RCC 7860 (cell line): ENCODE results near the gene SOBP.

Experiments
- DNase-seq: peaks from one replicate; pipeline ENCODE4 v3.0.0-alpha.2; 2015; ENCODE audit warnings: low spot score
- FAIRE-seq: peaks from 2 replicates; lab custom pipeline; 2012; peaks lifted over from hg19 to GRCh38; lab: Jason Lieb, UNC

Gene SOBP

GRCh38 chr6:107579456-107580056 is 89.6 kb downstream of the SOBP start:
- DNase-seq (no peak), FAIRE-seq (no peak)

GRCh38 chr6:107582086-107582485 is 92.2 kb downstream of the SOBP start:
- DNase-seq (no peak), FAIRE-seq (no peak)

GRCh38 chr6:107584726-107585125 is 94.8 kb downstream of the SOBP start:
- DNase-seq (no peak), FAIRE-seq (no peak)

- FAIRE-seq (no peak), DNase-seq (no peak)
Observed at GRCh38 chr6:107585815-107586435, 96.0 kb downstream of the SOBP start.

DNA sequence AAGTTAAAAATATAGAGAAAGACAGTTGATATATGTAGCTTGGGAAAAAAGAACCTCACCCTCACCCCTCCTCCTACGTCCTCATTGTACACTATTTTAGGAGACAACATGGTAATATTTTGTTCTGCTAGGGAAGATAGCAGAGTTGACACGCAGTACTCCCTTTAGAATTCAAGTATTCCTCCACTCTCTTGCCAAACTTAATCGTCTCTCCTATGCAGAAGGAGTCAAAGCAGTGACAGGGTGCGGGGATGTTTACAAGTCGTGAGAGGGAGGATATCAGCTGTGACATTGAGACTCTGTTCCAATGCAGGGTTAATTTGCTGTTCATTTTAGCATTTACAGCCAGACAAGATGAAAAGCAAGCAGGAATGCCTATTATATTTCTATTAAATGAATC is 97.5 kb downstream of the SOBP start:
- FAIRE-seq (no peak), DNase-seq (no peak)

DNA sequence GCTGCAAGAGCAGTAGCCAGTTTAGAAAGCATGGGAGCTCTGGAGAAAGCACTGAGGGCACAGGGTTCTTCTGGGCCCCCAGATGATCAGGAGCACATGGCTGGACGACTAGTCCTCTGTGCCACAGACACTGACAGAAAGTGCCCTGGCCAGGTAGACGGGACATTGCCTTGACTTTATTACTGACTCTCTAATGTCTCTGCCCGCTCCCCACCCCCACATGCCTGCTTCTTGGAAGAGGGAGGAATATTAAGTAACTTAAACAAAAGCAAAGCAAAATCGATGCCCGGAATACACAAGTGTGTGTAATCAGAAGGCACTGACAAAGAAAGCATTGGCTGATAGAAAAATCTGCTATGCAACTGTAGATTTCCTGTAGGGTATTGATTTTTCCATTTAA is 99.3 kb downstream of the SOBP start:
- FAIRE-seq (no peak), DNase-seq (no peak)

DNA sequence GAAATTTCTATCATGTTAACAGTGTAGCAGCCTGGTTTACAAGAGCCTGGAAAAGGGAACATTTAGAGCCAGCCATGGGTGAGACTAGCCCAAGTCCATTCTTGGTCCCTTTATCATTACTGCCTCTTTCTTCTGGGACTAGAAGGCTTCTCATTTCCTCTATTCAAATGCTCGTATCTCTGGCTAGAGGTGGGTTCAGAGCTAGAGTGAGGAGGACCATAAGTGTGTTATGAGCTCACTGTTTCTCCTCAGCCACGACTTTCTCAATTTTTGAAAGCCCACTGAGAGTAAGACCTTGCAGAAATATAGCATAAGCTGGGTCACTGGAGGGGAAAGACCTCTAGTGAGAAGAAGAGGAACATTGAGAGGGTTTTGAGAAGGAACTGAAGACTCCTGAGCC is 100.0 kb downstream of the SOBP start:
- FAIRE-seq: no peak
- no peak for DNase-seq

GRCh38 chr6:107590378-107590777 is 100.5 kb downstream of the SOBP start:
- DNase-seq: no peak
- no peak for FAIRE-seq

DNA sequence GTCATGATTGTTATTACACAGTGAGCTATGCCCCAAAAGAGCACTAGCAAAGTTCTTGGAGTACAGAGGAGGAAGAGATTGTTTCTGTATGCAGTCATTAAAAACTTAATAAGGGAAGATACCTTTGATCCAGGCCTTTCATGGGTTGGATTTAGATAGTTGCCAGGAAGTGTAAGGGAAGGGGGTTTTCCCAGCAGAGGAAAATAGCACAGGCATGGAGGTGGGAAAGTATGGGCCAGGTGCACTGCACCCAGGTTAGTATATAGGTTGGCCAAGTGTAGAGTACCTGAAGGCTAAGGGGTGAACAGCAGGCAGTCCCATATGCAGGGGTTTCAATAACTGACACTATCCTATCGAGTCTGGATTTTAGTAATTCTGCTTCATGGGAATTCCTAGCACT is 101.4 kb downstream of the SOBP start:
- no peak for FAIRE-seq
- DNase-seq: no peak

DNA sequence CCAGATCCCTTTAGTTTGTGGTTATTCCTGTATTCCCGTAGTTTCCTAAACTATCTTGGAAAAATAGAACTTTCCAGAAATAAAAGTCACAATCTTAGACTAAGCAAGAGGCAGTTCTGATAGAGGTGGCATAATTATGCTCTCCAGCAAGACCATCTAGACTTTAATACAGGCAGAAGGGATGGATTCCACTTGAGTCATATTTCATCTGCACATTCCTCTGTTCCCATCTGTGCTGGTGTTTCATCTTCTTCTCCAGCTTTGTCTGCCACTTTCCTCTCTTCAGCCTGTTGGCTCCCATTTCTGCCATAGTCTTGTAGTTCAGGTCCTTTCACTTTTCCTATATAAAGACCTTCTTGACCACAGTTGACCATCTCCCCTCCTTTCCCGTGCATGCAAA is 102.9 kb downstream of the SOBP start:
- FAIRE-seq: no peak
- no peak for DNase-seq

GRCh38 chr6:107594736-107595135 is 104.8 kb downstream of the SOBP start:
- no peak for DNase-seq
- FAIRE-seq: no peak

GRCh38 chr6:107598091-107598490 is 108.2 kb downstream of the SOBP start:
- no peak for DNase-seq
- no peak for FAIRE-seq

DNA sequence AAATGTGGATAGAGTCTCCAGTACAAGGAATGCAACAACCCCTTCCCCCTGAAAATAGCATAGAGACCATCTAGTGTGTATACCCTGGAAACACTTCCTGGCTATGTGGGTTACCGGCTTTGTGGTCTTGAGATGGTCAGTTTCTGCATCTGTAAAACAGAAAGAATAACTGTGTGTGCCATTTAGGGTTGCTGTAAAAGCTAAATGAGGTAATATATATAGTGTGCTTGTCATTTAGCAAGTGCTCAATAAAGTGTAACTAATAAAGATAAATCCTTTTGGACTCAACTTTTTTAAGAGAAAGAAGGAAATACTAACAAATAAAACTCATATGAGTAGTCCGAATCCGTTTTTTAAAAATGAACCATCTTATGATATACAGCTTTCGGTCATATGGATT is 109.1 kb downstream of the SOBP start:
- DNase-seq (no peak), FAIRE-seq (no peak)

DNA sequence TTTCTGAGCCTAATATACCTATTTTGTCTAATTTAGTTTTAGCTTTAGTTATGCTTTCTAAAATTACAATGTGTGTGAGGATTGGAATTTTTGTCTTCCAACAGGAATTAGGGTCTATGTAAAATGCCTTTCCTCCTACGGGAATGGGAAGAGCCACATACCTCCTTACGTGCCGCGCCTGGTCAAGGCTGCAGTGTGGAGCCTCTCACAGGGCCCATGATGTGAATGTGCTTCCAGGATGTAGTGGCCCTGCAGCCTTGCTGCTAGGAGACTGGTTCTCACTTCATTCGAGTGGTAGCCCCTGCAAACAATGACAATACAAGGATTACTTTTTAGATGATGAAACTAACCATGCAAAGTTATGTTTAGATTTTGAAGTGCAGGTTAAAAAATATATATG is 110.2 kb downstream of the SOBP start:
- FAIRE-seq (no peak), DNase-seq (no peak)

DNA sequence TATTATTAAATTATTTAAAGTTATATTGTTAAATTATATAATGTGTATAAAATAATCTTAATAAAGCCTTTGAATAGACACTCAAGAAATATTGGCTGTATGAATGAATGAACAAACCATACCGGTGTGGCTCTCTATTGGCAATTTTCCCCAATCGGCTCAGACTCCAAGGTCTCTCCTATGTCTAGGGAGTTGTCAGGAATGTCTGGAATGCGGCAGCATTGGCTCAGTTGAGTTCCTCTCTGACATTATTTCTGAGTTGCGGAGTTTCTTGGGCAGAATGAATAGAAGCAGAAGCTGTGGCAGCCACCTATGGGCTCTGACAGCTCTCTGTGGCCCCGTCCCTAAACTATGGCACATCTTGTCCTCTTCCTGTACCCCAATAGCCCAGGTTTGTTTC is 111.0 kb downstream of the SOBP start:
- peak; percentile 27 for DNase-seq
- FAIRE-seq: peak; percentile 52

GRCh38 chr6:107601406-107601805 is 111.5 kb downstream of the SOBP start:
- FAIRE-seq: no peak

DNA sequence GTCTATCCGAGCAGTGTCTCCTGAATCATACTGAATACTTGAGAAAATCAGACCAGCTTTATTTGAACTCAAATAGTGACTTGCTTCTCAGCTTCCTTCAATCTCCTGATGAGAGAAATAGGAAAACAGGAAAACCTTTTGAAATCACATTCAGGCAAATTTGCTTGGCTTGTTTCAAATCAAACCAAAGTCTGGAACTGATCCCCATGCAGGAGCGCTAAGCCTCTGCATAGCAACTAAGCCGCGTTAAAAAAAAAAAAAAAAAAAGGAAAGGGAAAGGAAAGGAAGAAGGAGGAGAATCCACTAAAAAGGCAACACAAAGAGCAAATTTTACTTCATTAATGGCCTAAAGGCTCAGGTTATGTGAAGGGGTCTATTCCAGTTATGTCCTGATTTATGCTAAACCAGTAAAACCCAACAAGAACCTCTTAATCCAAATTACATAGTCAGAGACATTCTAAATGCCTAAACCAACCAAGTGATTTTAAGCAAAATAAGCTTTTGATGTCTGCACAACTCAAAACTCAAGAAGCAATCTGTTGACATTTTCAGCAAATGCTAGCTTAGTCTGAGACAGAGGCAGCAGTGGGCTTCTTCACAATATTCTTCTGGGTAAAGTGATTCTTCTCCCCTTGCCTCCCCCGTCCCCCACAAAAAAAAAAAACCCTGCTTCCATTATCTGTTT is 112.5 kb downstream of the SOBP start:
- no peak for FAIRE-seq
- no peak for DNase-seq

More at GRCh38 chr6:107601406-107601805, 111.5 kb downstream of the SOBP start:
- DNase-seq: no peak

DNA sequence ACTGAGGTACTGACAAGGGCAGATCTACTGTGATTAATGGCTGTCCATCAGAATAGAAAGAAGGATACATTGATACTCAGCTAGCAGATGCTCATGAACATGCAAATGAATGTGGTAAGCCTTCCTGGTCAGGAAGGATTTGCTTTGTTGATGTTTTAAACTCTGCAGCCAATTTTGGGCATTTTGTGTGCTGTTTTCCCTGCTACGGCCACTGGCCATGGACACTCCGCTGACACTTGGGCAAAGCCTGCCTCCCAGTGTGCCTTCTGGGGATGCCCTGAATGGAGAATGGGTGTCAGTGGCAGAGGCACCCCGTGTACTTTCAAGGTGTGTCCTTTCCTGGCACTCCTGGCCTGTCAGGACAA is 113.1 kb downstream of the SOBP start:
- DNase-seq (no peak), FAIRE-seq (no peak)

DNA sequence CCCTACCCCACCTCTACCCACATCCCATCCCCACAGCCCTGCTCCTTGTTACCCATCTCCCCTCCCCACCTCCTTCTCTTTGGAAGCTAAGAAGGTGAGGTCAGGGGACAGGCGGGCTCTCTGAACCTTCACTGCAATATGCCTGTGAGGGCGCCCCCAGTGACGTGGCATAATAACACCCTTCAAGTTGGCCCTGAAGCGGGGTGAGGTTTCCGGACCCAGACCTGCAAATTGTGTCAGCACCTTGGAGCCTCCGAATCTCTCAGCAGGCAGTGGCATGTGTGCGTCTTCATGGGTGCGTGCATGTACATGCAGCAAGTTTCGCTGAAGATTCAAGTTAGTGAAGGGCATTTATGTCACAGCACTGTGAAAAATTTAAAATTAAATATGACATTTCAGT is 114.6 kb downstream of the SOBP start:
- FAIRE-seq (no peak), DNase-seq (no peak)

DNA sequence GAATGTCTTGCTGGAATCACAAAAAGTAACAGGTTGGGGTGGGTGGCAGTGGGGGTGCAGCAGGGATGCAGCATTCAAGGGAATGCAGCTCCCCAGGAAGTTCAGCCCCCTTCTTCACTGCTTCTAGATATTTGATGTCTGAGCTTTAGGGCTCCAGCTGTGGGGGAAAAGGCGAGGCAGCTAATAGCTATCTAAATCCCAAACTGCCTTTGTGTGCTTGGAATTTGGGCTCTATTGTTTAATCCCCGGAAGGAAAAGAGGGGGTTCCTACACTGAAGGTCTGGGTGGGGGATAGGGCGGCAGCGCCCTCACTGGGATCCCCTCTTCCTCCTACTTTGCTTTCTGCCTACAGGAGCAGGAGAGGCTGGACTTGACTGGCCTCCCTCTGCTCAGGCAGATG is 116.5 kb downstream of the SOBP start:
- no peak for DNase-seq
- FAIRE-seq: no peak

DNA sequence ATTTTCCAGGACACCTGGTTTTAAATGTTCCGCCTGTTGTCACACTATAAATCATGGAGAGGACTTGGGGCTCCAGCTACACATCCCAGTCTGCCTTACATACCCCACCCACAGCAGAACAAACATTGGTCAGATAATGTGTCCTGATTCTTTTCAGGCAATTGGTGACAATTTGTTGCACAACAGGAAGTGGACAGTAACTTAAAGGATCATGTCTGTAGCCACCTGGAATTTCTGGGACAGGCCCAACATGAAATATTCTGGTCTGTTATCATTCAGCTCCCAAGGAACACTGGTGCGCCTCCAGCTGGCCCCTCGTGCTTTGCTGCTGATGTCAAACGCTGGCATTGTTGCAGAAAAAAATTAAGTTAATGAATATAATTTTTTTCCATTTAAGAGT is 117.2 kb downstream of the SOBP start:
- DNase-seq (no peak), FAIRE-seq (no peak)

DNA sequence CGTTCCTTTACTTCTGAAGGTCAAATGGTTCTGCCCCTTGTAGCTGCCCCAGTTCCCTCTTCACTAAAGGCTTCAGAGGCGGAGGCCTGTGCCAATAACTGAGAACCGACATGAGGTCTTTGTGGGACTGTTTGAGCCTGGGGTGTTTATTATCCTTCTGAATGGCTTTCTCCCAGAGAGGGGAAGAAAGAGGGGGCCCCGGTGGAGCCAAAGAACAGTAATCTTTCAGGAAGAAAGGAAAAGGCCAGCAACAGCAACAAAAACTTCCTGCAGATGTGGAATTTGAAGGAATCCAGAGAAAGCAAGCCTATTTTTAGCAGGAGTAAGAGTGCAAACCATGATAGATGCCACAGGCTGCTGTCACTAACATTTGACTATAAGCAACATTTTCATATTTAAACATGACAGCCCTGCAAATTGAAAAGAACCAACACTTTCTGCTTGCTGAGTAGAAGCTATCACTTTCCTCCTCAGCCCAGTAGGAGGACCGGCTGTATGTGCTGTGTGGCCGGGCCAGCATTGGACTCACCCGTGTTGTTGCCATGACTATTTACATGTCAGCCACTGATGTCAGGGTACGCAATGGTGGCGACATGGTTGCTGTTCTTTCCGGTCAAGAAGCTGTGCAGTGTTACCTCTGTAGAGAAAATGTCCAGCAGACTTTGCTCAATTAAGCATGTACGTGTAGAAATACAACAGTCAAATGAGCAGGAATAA is 121.3 kb downstream of the SOBP start:
- no peak for FAIRE-seq

More for the DNA sequence above, 121.3 kb downstream of the SOBP start:
- DNase-seq: no peak
